ENCODE data around the gene COL6A5. TPM values are rescaled to one million over a fixed set of nuclear protein-coding genes. Genes with fewer than 3 reads are reported as not detected.

The COL6A5 gene
- total RNA-seq, 1 experiment from 2014 or later, result 0.32 TPM

DNA sequence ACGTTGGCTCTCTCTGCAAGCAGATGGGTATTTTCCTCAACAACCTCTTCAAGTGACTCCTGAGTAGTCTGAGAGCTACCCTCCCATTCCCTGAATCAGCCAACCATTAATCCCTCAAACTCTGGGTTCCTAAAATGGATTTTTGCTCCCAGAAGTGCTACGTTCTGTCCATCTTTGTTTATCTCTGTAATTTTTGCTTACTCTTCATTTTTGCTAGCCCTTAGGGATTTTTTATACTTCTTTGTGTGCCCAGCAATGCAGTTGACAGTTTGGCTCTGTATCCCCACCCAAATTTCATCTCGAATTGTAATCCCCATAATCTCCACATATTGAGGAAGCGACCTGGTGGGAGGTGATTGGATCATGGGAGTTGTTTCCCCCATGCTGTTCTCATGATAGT lies 35.4 kb upstream of the COL6A5 start:
- POLR2A ChIA-PET (ENCODE audit: low non-redundant PET), result no interaction called here
- CTCF ChIA-PET, result no interaction called here
- H3K36me3 ChIP-seq (ENCODE audit: insufficient read depth, low read length, poor library complexity, severe bottlenecking), result no peaks in the 10 kb centered on the region
- H3K4me1 ChIP-seq (ENCODE audit: insufficient read depth, low read length, poor library complexity, severe bottlenecking), result no peaks in the 10 kb centered on the region
- no peak overlapping the region for H3K27ac ChIP-seq (ENCODE audit: low read depth, low read length, poor library complexity, severe bottlenecking)
- no peaks in the 10 kb centered on the region for H3K27me3 ChIP-seq (replicated peaks; ENCODE audit: insufficient read depth, low read depth, low read length, poor library complexity)
- no TSS peak for BruUV-seq (replicated peaks)
- intact Hi-C loops (cut with micrococcal nuclease; ENCODE audit: unreplicated experiment), result no loop called here
- no peaks in the 10 kb centered on the region for H3K9me3 ChIP-seq (ENCODE audit: low read depth, low read length, poor library complexity, severe bottlenecking)
- no peak overlapping the region for H3K4me3 ChIP-seq (ENCODE audit: low read depth, low read length, poor library complexity, severe bottlenecking)
- TF ChIP-seq CTCF (conservative IDR thresholded peaks at IDR 0.05; ENCODE audit: low read depth, low read length) (no peak), EZH2 (IDR thresholded peaks at IDR 0.05; ENCODE audit: borderline replicate concordance, low read depth, low read length, poor library complexity, severe bottlenecking) (no peak)
- no peak for DNase-seq (ENCODE audit: low spot score)

DNA sequence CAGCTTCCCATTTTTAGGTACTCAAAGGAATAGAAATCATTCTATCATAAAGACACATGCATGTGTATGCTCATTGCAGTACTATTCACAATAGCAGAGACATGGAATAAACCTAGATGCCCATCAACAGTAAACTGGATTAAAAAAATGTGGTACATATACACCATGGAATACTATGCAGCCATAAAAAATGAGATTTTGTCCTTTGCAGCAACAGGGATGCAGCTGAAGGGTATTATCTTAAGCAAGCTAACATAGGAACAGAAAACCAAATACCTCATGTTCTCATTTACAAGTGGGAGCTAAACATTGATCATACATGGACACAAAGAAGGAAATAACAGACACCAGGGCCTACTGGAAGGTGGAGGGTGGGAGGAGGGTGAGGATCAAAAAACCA lies 33.1 kb upstream of the COL6A5 start:
- CTCF ChIA-PET, result no interaction called here
- no peak overlapping the region for H3K27ac ChIP-seq (ENCODE audit: low read depth, low read length, poor library complexity, severe bottlenecking)
- no peaks in the 10 kb centered on the region for H3K36me3 ChIP-seq (ENCODE audit: insufficient read depth, low read length, poor library complexity, severe bottlenecking)
- H3K27me3 ChIP-seq (replicated peaks; ENCODE audit: insufficient read depth, low read depth, low read length, poor library complexity), result no peaks in the 10 kb centered on the region
- no peaks in the 10 kb centered on the region for H3K9me3 ChIP-seq (ENCODE audit: low read depth, low read length, poor library complexity, severe bottlenecking)
- intact Hi-C loops (cut with micrococcal nuclease; ENCODE audit: unreplicated experiment), result no loop called here
- no peaks in the 10 kb centered on the region for H3K4me1 ChIP-seq (ENCODE audit: insufficient read depth, low read length, poor library complexity, severe bottlenecking)
- TF ChIP-seq EZH2 (IDR thresholded peaks at IDR 0.05; ENCODE audit: borderline replicate concordance, low read depth, low read length, poor library complexity, severe bottlenecking) (no peak), CTCF (conservative IDR thresholded peaks at IDR 0.05; ENCODE audit: low read depth, low read length) (no peak)
- POLR2A ChIA-PET (ENCODE audit: low non-redundant PET), result no interaction called here
- DNase-seq (ENCODE audit: low spot score), result no peak
- no TSS peak for BruUV-seq (replicated peaks)
- no peak overlapping the region for H3K4me3 ChIP-seq (ENCODE audit: low read depth, low read length, poor library complexity, severe bottlenecking)

- Histone ChIP-seq H3K27ac (ENCODE audit: low read depth, low read length, poor library complexity, severe bottlenecking) (no peak overlapping the region), H3K27me3 (replicated peaks; ENCODE audit: insufficient read depth, low read depth, low read length, poor library complexity) (no peaks in the 10 kb centered on the region), H3K4me3 (ENCODE audit: low read depth, low read length, poor library complexity, severe bottlenecking) (no peak overlapping the region), H3K9me3 (ENCODE audit: low read depth, low read length, poor library complexity, severe bottlenecking) (no peaks in the 10 kb centered on the region), H3K4me1 (ENCODE audit: insufficient read depth, low read length, poor library complexity, severe bottlenecking) (no peaks in the 10 kb centered on the region), H3K36me3 (ENCODE audit: insufficient read depth, low read length, poor library complexity, severe bottlenecking) (no peaks in the 10 kb centered on the region)
- no peak for DNase-seq (ENCODE audit: low spot score)
- intact Hi-C loops (cut with micrococcal nuclease; ENCODE audit: unreplicated experiment), result no loop called here
- TF ChIP-seq CTCF (conservative IDR thresholded peaks at IDR 0.05; ENCODE audit: low read depth, low read length), result no peak
- TF ChIP-seq EZH2 (IDR thresholded peaks at IDR 0.05; ENCODE audit: borderline replicate concordance, low read depth, low read length, poor library complexity, severe bottlenecking), result no peak
- BruUV-seq (replicated peaks), result no TSS peak
- CTCF ChIA-PET, result no interaction called here
- POLR2A ChIA-PET (ENCODE audit: low non-redundant PET), result no interaction called here
Measured at GRCh38 chr3:130316169-130316568, 29.3 kb upstream of the COL6A5 start.

All from A673 (cell line).